Smooth muscle cell (in vitro differentiated cells): Measurements from ENCODE around the gene EIPR1. TPM values are rescaled to one million over a fixed set of nuclear protein-coding genes. Genes with fewer than 3 reads are reported as not detected.

Experiments
- DNase-seq: peaks from one replicate; lab custom pipeline; 2025; ENCODE audit not compliant: unreplicated experiment; lab: John Stamatoyannopoulos, UW
- H2AFZ ChIP-seq: fragments of 200-600 bp; sonication (generic); 2 replicates; pipeline ENCODE4 v1.6.0; 2016; ENCODE audit warnings: antibody characterized with exemption, low read depth, mild to moderate bottlenecking
- H3F3A ChIP-seq: fragments of 200-600 bp; sonication (generic); 2 replicates; pipeline ENCODE4 v1.6.0; 2017; ENCODE audit warnings: antibody characterized with exemption, low read depth
- H3K27ac ChIP-seq: fragments of 200-600 bp; sonication (generic); 2 replicates; pipeline ENCODE4 v1.5.1; 2016; ENCODE audit warnings: low read depth, mild to moderate bottlenecking
- H3K27me3 ChIP-seq: fragments of 200-600 bp; sonication (generic); 2 replicates; pipeline ENCODE4 v1.6.1; 2016; ENCODE audit warnings: low read depth, mild to moderate bottlenecking
- H3K36me3 ChIP-seq: fragments of 200-600 bp; sonication (generic); 2 replicates; pipeline ENCODE4 v1.5.1; 2016; ENCODE audit warnings: low read depth
- H3K4me1 ChIP-seq: fragments of 200-600 bp; sonication (generic); 2 replicates; pipeline ENCODE4 v1.5.1; 2016; ENCODE audit warnings: low read depth
- H3K4me2 ChIP-seq: fragments of 200-600 bp; sonication (generic); 2 replicates; pipeline ENCODE4 v1.6.0; 2016; ENCODE audit warnings: mild to moderate bottlenecking
- H3K4me3 ChIP-seq: fragments of 200-600 bp; sonication (generic); 2 replicates; pipeline ENCODE4 v1.5.1; 2016; ENCODE audit warnings: mild to moderate bottlenecking
- H3K79me2 ChIP-seq: fragments of 200-600 bp; sonication (generic); 2 replicates; pipeline ENCODE4 v1.6.0; 2016; ENCODE audit warnings: low read depth, mild to moderate bottlenecking
- H3K9ac ChIP-seq: fragments of 200-600 bp; sonication (generic); 2 replicates; pipeline ENCODE4 v1.6.0; 2016; ENCODE audit warnings: low read depth
- H3K9me3 ChIP-seq: fragments of 200-600 bp; sonication (generic); replicated peaks from 2 replicates; pipeline ENCODE4 v1.5.1; 2016; ENCODE audit warnings: low read depth
- H4K20me1 ChIP-seq: fragments of 200-600 bp; sonication (generic); 2 replicates; pipeline ENCODE4 v1.6.0; 2016; ENCODE audit warnings: low read depth
- WGBS: methylation state at CpG from one replicate; pipeline ENCODE4 v1.1.7; 2016; ENCODE audit warnings: low lambda C conversion rate; 5-methylcytosine and 5-hydroxymethylcytosine counted together
- polyA plus RNA-seq: library from polyadenylated mRNA; unstranded; fragments of >200 nt; fragmentation: Nextera tagmentation; extraction: Ambion mirVana; gene quantifications from 2 replicates; pipeline ENCODE4 v1.2.1, GENCODE V29; 2016
- total RNA-seq: library from RNA; depleted of rRNA; stranded (reverse); fragments of >200 nt; gene quantifications from 2 replicates; pipeline ENCODE4 v1.2.3, GENCODE V29; 2014
- TF ChIP-seq, protein P1 (sequence below): fragments of 200-600 bp; sonication (generic); IDR thresholded peaks from 2 replicates; pipeline ENCODE4 v1.5.1; 2017; ENCODE audit warnings: borderline replicate concordance, mild to moderate bottlenecking, antibody characterized with exemption; ENCODE audit not compliant: insufficient read depth, poor library complexity, severe bottlenecking

Gene EIPR1
- total and polyA plus RNA-seq, 2 experiments from 2014 or later: 18.5 to 23.1 TPM

DNA sequence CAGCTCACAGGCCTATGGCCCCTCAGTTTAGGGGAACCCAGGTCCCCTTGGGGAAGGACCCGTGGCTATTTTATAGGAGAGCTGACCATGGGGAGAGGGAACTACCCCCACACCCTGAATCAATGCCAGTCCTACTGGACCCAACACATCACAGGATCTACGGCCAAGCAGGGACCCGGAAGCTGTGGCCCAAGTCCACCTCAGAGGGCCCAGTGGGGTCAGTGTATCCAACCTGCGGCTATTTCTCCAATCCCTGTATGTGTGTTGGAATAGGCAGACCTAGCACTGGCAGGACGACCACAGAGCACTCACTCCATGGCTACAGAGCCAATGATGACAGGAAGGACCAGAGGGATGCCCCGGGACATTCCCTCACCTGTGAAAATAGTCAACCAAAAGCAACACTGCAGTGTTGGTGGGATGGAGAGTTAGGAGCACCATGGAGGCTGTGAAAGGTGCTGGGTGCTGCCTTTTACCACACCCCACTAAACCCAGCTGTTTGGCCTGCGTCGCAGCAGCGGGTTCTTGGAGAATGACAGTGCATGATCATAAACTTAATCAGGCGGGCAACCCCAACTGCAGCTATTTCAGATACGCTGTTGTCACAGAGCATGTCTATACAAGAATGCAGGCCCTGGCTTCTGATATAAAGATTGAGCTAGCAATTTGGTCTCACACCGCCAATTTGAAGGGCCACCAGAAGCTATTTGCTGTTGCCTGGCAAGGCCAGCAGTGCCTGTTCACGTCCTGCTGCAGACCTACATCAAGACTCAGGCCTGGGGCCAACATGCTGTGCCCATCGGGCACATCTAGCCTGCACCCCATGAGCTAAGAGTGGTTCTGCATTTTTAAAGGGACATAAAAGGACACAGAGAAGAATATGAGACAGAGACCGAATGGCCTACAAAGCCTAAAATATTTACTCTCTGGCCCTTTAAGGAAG, 110.4 kb downstream of the EIPR1 start:
- Histone ChIP-seq H3K4me3 (no peak overlapping the region), H3K36me3 (no peaks in the 10 kb centered on the region), H3F3A (no peaks in the 10 kb centered on the region), H3K9ac (no peak overlapping the region), H3K9me3 (no peaks in the 10 kb centered on the region), H3K27ac (no peak overlapping the region), H3K4me1 (no peaks in the 10 kb centered on the region), H3K4me2 (no peak overlapping the region), H3K79me2 (no peaks in the 10 kb centered on the region), H4K20me1 (peaks cover 23% of the 10 kb centered on the region), H3K27me3 (no peaks in the 10 kb centered on the region), H2AFZ (no peak overlapping the region)
- TF ChIP-seq, protein P1, sequence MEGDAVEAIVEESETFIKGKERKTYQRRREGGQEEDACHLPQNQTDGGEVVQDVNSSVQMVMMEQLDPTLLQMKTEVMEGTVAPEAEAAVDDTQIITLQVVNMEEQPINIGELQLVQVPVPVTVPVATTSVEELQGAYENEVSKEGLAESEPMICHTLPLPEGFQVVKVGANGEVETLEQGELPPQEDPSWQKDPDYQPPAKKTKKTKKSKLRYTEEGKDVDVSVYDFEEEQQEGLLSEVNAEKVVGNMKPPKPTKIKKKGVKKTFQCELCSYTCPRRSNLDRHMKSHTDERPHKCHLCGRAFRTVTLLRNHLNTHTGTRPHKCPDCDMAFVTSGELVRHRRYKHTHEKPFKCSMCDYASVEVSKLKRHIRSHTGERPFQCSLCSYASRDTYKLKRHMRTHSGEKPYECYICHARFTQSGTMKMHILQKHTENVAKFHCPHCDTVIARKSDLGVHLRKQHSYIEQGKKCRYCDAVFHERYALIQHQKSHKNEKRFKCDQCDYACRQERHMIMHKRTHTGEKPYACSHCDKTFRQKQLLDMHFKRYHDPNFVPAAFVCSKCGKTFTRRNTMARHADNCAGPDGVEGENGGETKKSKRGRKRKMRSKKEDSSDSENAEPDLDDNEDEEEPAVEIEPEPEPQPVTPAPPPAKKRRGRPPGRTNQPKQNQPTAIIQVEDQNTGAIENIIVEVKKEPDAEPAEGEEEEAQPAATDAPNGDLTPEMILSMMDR: no peak
- DNase-seq: no peak
- WGBS: 94% methylated on average over 15 of the region's 15 CpGs

- H3K4me2 ChIP-seq: no peak overlapping the region
- H3K79me2 ChIP-seq: no peaks in the 10 kb centered on the region
- H3K4me1 ChIP-seq: no peaks in the 10 kb centered on the region
- no peaks in the 10 kb centered on the region for H3F3A ChIP-seq
- no peaks in the 10 kb centered on the region for H3K9me3 ChIP-seq
- H3K27me3 ChIP-seq: no peaks in the 10 kb centered on the region
- peaks cover 25% of the 10 kb centered on the region for H4K20me1 ChIP-seq
- no peak for DNase-seq
- H3K9ac ChIP-seq: no peak overlapping the region
- no peak overlapping the region for H3K27ac ChIP-seq
- TF ChIP-seq, protein P1: no peak
- H3K36me3 ChIP-seq: no peaks in the 10 kb centered on the region
- H3K4me3 ChIP-seq: no peak overlapping the region
- WGBS: 82% methylated on average over 20 of the region's 20 CpGs
- no peak overlapping the region for H2AFZ ChIP-seq
These were observed 111.4 kb downstream of the EIPR1 start for GRCh38 chr2:3265981-3266924.

DNA sequence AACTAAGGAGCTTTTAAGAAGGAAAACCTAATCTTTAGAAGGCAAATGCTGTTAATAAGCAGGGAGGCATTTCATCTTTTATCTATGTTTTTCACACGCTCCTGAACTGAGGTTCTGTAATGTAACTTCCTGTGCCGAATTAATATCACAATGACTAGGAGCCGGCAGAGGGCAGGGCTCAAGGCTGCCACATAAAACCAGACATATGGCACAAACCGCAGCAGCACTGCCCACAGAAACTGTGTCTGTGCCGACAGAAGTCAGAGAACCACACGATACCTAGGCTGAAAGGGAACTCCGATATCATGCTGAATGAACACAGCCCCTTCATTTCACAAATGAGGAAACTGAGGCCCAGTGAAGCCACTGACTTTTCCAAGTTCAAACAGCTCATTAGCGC, 112.1 kb downstream of the EIPR1 start:
- Histone ChIP-seq H3K9me3 (no peaks in the 10 kb centered on the region), H3K4me2 (no peak overlapping the region), H3F3A (no peaks in the 10 kb centered on the region), H4K20me1 (peaks cover 27% of the 10 kb centered on the region), H2AFZ (no peak overlapping the region), H3K79me2 (no peaks in the 10 kb centered on the region), H3K36me3 (no peaks in the 10 kb centered on the region), H3K27me3 (no peaks in the 10 kb centered on the region), H3K4me1 (no peaks in the 10 kb centered on the region), H3K27ac (no peak overlapping the region), H3K9ac (no peak overlapping the region), H3K4me3 (no peak overlapping the region)
- 90% methylated on average over 8 of the region's 8 CpGs for WGBS
- TF ChIP-seq, protein P1: no peak
- no peak for DNase-seq
